CD14-positive monocyte (primary cell): ENCODE measurements around the gene GAST. TPM values are rescaled to one million over a fixed set of nuclear protein-coding genes. Genes with fewer than 3 reads are reported as not detected.
"Not testable (repeated sequence)": the region's sequence is repeated elsewhere in the genome, so short reads cannot be mapped to it uniquely, and the experiment has no call there.

Experiments
- DNase-seq, 3 donors: peaks; one replicate each; pipeline ENCODE4 v3.0.0-alpha.2; 2011 to 2022
- H2AFZ ChIP-seq: 2 replicates; pipeline ENCODE4 v1.6.0; 2012; ENCODE audit warnings: mild to moderate bottlenecking, low read depth, low read length, inconsistent platforms; ENCODE audit not compliant: insufficient read depth, poor library complexity, severe bottlenecking
- H3K27ac ChIP-seq, 2 donors: 1 replicate in 1 of 2; 2 replicates in 1 of 2; pipeline ENCODE4 v1.5.1; 2012 to 2013; ENCODE audit warnings: low read length in 2 of 2, control low read depth in 1 of 2, inconsistent platforms in 1 of 2, low read depth in 1 of 2, mild to moderate bottlenecking in 1 of 2
- H3K27me3 ChIP-seq, 2 donors: one replicate each; pipeline versions ENCODE4 v1.6.0 to v1.6.1; 2011 to 2013; ENCODE audit warnings: low read length in 2 of 2; ENCODE audit not compliant: control insufficient read depth in 2 of 2, insufficient read depth in 2 of 2
- H3K36me3 ChIP-seq, 2 donors: replicated peaks in 1 of 2; 1 replicate in 1 of 2; 2 replicates in 1 of 2; pipeline versions ENCODE4 v1.5.1 to v1.6.1; 2012 to 2013; ENCODE audit warnings: low read length in 2 of 2, control low read depth in 1 of 2, inconsistent platforms in 1 of 2, mild to moderate bottlenecking in 1 of 2; ENCODE audit not compliant: insufficient read depth in 2 of 2, control insufficient read depth in 1 of 2
- H3K4me1 ChIP-seq, 2 donors: 1 replicate in 1 of 2; 2 replicates in 1 of 2; pipeline versions ENCODE4 v1.5.1 to v1.6.1; 2012 to 2013; ENCODE audit warnings: low read length in 2 of 2, control low read depth in 1 of 2, inconsistent platforms in 1 of 2, mild to moderate bottlenecking in 1 of 2, moderate library complexity in 1 of 2; ENCODE audit not compliant: insufficient read depth in 2 of 2, control insufficient read depth in 1 of 2
- H3K4me2 ChIP-seq: replicated peaks from 2 replicates; pipeline ENCODE3; 2012; ENCODE audit warnings: low read length, moderate library complexity, mild to moderate bottlenecking; ENCODE audit not compliant: poor library complexity, severe bottlenecking; ENCODE audit errors: extremely low read depth
- H3K4me3 ChIP-seq, 3 experiments: fragments of 200-600 bp in 1 of 3; sonication (generic) in 1 of 3; replicated peaks in 1 of 3; 1 replicate in 2 of 3; 2 replicates in 1 of 3; pipeline ENCODE4 v1.5.1; 2011 to 2013; ENCODE audit warnings: low read length in 3 of 3, mild to moderate bottlenecking in 3 of 3, control low read depth in 2 of 3, low read depth in 2 of 3, inconsistent platforms in 1 of 3, moderate library complexity in 1 of 3
- H3K79me2 ChIP-seq: 2 replicates; pipeline ENCODE4 v1.6.0; 2012; ENCODE audit warnings: mild to moderate bottlenecking, control low read depth, inconsistent platforms, low read length, moderate library complexity; ENCODE audit not compliant: insufficient read depth
- H3K9ac ChIP-seq: 2 replicates; pipeline ENCODE4 v1.6.0; 2017; ENCODE audit warnings: low read length, mild to moderate bottlenecking; ENCODE audit not compliant: insufficient read depth, poor library complexity, severe bottlenecking
- H3K9me3 ChIP-seq, 2 donors: replicated peaks in 1 of 2; 1 replicate in 1 of 2; 2 replicates in 1 of 2; pipeline versions ENCODE4 v1.5.1 to v1.6.1; 2012 to 2013; ENCODE audit warnings: low read length in 2 of 2, control low read depth in 1 of 2; ENCODE audit not compliant: control insufficient read depth in 1 of 2, insufficient read depth in 1 of 2
- H4K20me1 ChIP-seq: 2 replicates; pipeline ENCODE4 v1.6.0; 2012; ENCODE audit warnings: mild to moderate bottlenecking, low read length, control low read depth, moderate library complexity; ENCODE audit not compliant: insufficient read depth
- H3K27ac Mint-ChIP-seq, 7 donors: one replicate each; pipeline ENCODE4 v1.8.0; 2020; ENCODE audit warnings: mild to moderate bottlenecking in 7 of 7, mixed read lengths in 7 of 7, moderate library complexity in 6 of 7, inconsistent platforms in 2 of 7
- H3K27me3 Mint-ChIP-seq, 3 donors: one replicate each; pipeline ENCODE4 v1.8.0; 2021 to 2022; ENCODE audit warnings: low read depth in 3 of 3, mild to moderate bottlenecking in 3 of 3, mixed read lengths in 3 of 3, moderate library complexity in 3 of 3, inconsistent platforms in 1 of 3
- H3K36me3 Mint-ChIP-seq, 2 donors: one replicate each; pipeline ENCODE4 v1.8.0; 2020; ENCODE audit warnings: mixed read lengths in 2 of 2, inconsistent platforms in 1 of 2, mild to moderate bottlenecking in 1 of 2
- H3K4me1 Mint-ChIP-seq: one replicate; pipeline ENCODE4 v1.8.0; 2020; ENCODE audit warnings: mild to moderate bottlenecking, mixed read lengths
- H3K4me3 Mint-ChIP-seq, 2 donors: one replicate each; pipeline ENCODE4 v1.8.0; 2020; ENCODE audit warnings: mild to moderate bottlenecking in 2 of 2, mixed read lengths in 2 of 2, moderate library complexity in 1 of 2
- H3K9me3 Mint-ChIP-seq, 7 donors: one replicate each; pipeline ENCODE4 v1.8.0; 2020 to 2022; ENCODE audit warnings: mixed read lengths in 7 of 7, mild to moderate bottlenecking in 6 of 7, moderate library complexity in 6 of 7, inconsistent platforms in 2 of 7
- WGBS: methylation state at CpG from one replicate; pipeline ENCODE4 v1.1.5; 2013; ENCODE audit warnings: missing lambda C conversion rate; ENCODE audit not compliant: insufficient coverage; 5-methylcytosine and 5-hydroxymethylcytosine counted together
- intact Hi-C, 2 donors: fragments of 100-400 bp; cut with micrococcal nuclease; formaldehyde crosslinking; loops; one replicate each; pipeline versions ENCODE4 v1.15.0 to v1.15.1; 2023
- polyA plus RNA-seq, 3 donors: library from polyadenylated mRNA; depleted of rRNA in 1 of 3; unstranded in 2 of 3; stranded (reverse) in 1 of 3; fragments of 300-500 nt in 2 of 3; fragments of >200 nt in 1 of 3; fragmentation: Illumina TruSeq in 2 of 3; gene quantifications; 1 replicate in 2 of 3; 2 replicates in 1 of 3; pipeline ENCODE4 v1.2.3, GENCODE V29; 2012 to 2021
- TF ChIP-seq, protein P1 (sequence below): fragments of 200-600 bp; IDR thresholded peaks from one replicate; pipeline ENCODE4 v1.8.0; 2022; ENCODE audit warnings: antibody characterized with exemption, mild to moderate bottlenecking

Gene GAST
- polyA plus RNA-seq, 3 donors, result not detected

DNA sequence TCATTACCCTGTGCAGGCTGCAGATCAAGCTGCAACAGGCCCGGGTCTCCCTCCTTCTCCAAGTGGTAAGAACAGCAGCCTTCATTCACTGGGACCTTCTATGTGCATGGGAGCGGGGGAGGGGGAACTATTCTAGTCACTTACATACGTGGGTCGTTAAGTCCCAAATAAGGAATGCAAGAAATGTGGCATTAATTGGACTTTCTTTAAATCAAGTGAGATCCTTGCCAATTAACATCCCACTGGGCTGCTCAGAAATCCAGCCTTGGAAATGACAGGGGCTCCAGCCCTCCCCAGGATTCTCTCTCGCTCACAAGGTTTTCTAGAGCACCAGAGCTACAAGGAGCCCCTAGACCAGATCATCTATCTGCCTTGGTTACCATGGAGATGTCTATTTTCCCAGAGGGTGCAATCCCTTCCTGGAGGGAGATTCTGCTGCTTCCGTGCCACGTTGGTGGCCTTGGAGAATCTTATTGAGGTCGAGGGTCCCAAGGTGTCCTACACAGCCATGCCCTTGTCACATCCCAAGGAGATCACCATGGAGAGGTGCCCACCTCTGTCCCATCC lies 28.6 kb upstream of the GAST start:
- no peaks in the 10 kb centered on the region for H3K36me3 ChIP-seq
- no peaks in the 10 kb centered on the region for H3K9me3 ChIP-seq
- DNase-seq, result no peak
- H3K27me3 Mint-ChIP-seq, result peaks cover 2 to 5% (median 2%) of the 10 kb centered on the region in 3 donors
- H3K4me3 Mint-ChIP-seq, result no peak overlapping the region
- no peak overlapping the region for H3K4me3 ChIP-seq
- peaks cover 0 to 6% (median 3%) of the 10 kb centered on the region in 7 donors for H3K9me3 Mint-ChIP-seq
- TF ChIP-seq, protein P1, sequence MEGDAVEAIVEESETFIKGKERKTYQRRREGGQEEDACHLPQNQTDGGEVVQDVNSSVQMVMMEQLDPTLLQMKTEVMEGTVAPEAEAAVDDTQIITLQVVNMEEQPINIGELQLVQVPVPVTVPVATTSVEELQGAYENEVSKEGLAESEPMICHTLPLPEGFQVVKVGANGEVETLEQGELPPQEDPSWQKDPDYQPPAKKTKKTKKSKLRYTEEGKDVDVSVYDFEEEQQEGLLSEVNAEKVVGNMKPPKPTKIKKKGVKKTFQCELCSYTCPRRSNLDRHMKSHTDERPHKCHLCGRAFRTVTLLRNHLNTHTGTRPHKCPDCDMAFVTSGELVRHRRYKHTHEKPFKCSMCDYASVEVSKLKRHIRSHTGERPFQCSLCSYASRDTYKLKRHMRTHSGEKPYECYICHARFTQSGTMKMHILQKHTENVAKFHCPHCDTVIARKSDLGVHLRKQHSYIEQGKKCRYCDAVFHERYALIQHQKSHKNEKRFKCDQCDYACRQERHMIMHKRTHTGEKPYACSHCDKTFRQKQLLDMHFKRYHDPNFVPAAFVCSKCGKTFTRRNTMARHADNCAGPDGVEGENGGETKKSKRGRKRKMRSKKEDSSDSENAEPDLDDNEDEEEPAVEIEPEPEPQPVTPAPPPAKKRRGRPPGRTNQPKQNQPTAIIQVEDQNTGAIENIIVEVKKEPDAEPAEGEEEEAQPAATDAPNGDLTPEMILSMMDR, result no peak
- H3K4me1 Mint-ChIP-seq, result peaks cover 41% of the 10 kb centered on the region
- no peak overlapping the region for H3K27ac ChIP-seq
- H2AFZ ChIP-seq, result no peak overlapping the region
- peaks cover 0 to 3% of the 10 kb centered on the region in 2 donors for H3K36me3 Mint-ChIP-seq
- no peak overlapping the region for H3K9ac ChIP-seq
- intact Hi-C loops, result no loop called here
- H3K79me2 ChIP-seq, result no peaks in the 10 kb centered on the region
- H3K4me1 ChIP-seq, result peaks cover 24 to 41% of the 10 kb centered on the region in 2 donors
- WGBS, result 100% methylated on average over 2 of the region's 8 CpGs
- H4K20me1 ChIP-seq, result no peaks in the 10 kb centered on the region
- no peak overlapping the region for H3K27ac Mint-ChIP-seq
- H3K4me2 ChIP-seq, result no peak overlapping the region
- no peaks in the 10 kb centered on the region for H3K27me3 ChIP-seq

DNA sequence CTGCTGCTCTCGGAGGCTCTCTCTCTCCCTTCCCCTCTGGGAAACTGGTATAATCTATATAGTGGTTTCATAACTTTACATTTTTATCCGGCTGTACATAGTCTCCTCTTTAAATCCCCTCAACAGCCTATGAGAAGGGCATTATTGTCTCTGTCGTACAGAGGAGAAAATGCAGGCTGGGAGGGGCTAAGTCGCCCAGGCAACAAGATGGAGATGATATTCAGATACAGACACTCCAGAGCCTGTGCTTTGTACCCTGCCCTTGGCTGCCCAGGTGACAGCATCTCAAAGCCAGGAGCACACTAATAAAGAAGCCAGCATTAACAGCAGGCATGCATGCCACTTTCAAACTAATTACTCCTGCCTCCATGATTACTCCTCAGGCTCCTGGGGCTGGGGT lies 28.1 kb upstream of the GAST start:
- Mint-ChIP-seq H3K4me1 (peaks cover 36% of the 10 kb centered on the region), H3K36me3 (peaks cover 0 to 3% of the 10 kb centered on the region in 2 donors), H3K27ac (peak overlapping the region in 1 of 7 donors; percentile 66), H3K27me3 (peaks cover 2 to 10% (median 2%) of the 10 kb centered on the region in 3 donors), H3K9me3 (peaks cover 0 to 5% (median 3%) of the 10 kb centered on the region in 7 donors), H3K4me3 (no peak overlapping the region)
- TF ChIP-seq, protein P1, result no peak
- H3K4me2 ChIP-seq, result no peak overlapping the region
- H3K36me3 ChIP-seq, result no peaks in the 10 kb centered on the region
- no peak overlapping the region for H3K4me3 ChIP-seq
- peaks cover 19 to 36% of the 10 kb centered on the region in 2 donors for H3K4me1 ChIP-seq
- H4K20me1 ChIP-seq, result no peaks in the 10 kb centered on the region
- no peak overlapping the region for H3K27ac ChIP-seq
- no peak overlapping the region for H3K9ac ChIP-seq
- H2AFZ ChIP-seq, result no peak overlapping the region
- H3K27me3 ChIP-seq, result no peaks in the 10 kb centered on the region
- WGBS, result no CpG with 5 or more reads among the region's 4 CpGs
- no peaks in the 10 kb centered on the region for H3K79me2 ChIP-seq
- intact Hi-C loops, result no loop called here
- H3K9me3 ChIP-seq, result no peaks in the 10 kb centered on the region
- no peak for DNase-seq

DNA sequence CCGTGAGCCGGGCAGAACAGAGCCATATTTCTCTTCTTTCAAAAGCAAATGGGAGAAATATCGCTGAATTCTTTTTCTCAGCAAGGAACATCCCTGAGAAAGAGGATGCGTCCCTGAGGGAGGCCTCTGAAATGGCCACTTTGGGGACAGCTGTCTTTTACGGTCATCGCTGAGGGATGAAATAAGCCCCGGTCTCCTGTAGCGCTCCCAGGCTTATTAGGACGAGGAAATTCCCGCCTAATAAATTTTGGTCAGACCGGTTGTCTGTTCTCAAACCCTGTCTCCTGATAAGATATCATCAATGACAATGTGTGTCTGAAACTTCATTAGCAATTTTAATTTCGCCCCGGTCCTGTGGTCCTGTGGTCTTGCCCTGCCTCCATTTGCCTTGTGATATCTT lies 26.4 kb upstream of the GAST start:
- H2AFZ ChIP-seq, H3K4me3 ChIP-seq, H3K27ac ChIP-seq, H3K9me3 Mint-ChIP-seq, H3K4me3 Mint-ChIP-seq, H3K9ac ChIP-seq, H3K9me3 ChIP-seq, H3K4me2 ChIP-seq, H3K27me3 ChIP-seq, intact Hi-C loops, DNase-seq: not testable (repeated sequence)
- H3K79me2 ChIP-seq, result peaks cover 15% of the 10 kb centered on the region
- Mint-ChIP-seq H3K27ac (peak overlapping the region in 5 of 7 donors; percentile 26 to 89 (median 76)), H3K27me3 (peaks cover 2 to 12% (median 2%) of the 10 kb centered on the region in 3 donors), H3K36me3 (peaks cover 13 to 17% of the 10 kb centered on the region in 2 donors), H3K4me1 (peaks cover 41% of the 10 kb centered on the region)
- peaks cover 12 to 13% of the 10 kb centered on the region in 2 donors for H3K36me3 ChIP-seq
- peaks cover 15% of the 10 kb centered on the region for H4K20me1 ChIP-seq
- 98% methylated on average over 10 of the region's 13 CpGs for WGBS
- H3K4me1 ChIP-seq, result peaks cover 22 to 35% of the 10 kb centered on the region in 2 donors
